ENCODE measurements around the gene LIPH.
"Not testable (repeated sequence)": the region's sequence is repeated elsewhere in the genome, so short reads cannot be mapped to it uniquely, and the experiment has no call there.

The LIPH gene

DNA sequence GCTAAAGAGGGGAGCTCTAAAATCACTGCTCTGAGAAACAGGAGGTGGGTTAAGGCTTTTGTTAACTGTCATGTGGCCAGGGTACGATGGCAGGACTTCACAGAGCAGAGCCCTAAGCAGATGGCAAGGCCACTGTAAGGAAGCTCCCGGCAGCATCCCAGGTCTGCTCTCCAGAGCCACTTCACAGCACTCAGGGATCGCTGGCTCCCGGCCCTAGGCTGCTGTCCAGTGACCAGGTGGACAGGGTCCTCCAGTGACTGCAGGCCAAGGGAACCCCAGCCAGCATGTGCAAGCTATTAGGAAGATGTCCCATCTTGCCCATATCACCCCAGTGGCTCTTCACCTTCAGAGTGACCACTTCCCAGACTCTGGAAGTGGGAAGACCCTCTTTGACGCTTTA, 63.9 kb downstream of the LIPH start:
- no peak for DNase-seq (ENCODE audit: low spot score)

DNA sequence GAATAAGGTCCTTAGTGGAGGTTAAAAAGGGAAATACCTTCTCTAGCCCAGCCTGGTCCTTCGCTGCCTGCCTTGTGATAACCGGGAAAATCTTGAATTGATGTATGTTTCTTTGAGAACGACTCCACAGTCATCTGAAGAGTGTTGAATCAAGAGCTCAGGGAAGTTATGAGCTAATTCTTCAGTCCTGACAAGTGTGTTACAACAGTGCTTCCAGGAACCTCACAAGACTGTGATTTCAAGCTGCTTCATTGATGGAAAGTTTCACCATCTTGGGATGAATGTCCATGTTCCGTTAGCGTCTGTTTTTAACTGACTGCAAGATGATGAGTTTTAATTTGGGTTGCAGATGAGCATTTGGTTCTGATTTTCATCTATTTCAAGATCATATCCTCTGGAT, 66.0 kb downstream of the LIPH start:
- DNase-seq (ENCODE audit: low spot score), result no peak

GRCh38 chr3:185484296-185484695, 68.1 kb downstream of the LIPH start:
- DNase-seq (ENCODE audit: low spot score), result no peak

- DNase-seq (ENCODE audit: low spot score), result no peak
Measured at GRCh38 chr3:185479373-185479945, 72.9 kb downstream of the LIPH start.

- no peak for DNase-seq (ENCODE audit: low spot score)
Measured at GRCh38 chr3:185477316-185477715, 75.1 kb downstream of the LIPH start.

DNA sequence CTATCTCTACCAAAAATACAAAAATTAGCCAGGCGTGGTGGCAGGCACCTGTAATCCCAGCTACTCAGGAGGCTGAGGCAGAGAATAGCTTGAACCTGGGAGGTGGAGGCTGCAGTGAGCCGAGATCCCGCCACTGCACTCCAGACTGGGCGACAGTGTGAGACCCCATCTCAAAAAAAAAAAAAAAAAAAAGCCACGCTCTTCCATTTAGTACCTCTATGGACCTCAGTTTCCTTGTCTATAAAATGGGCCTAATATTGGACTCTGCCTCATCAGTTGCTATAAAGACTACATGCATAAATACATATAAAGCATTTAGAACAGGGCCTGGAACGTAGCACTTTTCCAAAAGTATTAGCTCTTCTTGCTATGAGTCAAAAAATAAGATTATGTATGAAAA, 77.5 kb downstream of the LIPH start:
- DNase-seq (ENCODE audit: low spot score), result not testable (repeated sequence)

GRCh38 chr3:185473290-185473815, 79.0 kb downstream of the LIPH start:
- DNase-seq (ENCODE audit: low spot score), result no peak

- no peak for DNase-seq (ENCODE audit: low spot score)
Measured at GRCh38 chr3:185470323-185470722, 82.1 kb downstream of the LIPH start.

GRCh38 chr3:185469542-185469941, 82.8 kb downstream of the LIPH start:
- DNase-seq (ENCODE audit: low spot score), result no peak

GRCh38 chr3:185466123-185466522, 86.3 kb downstream of the LIPH start:
- not testable (repeated sequence) for DNase-seq (ENCODE audit: low spot score)

GRCh38 chr3:185465471-185465870, 86.9 kb downstream of the LIPH start:
- no peak for DNase-seq (ENCODE audit: low spot score)

DNA sequence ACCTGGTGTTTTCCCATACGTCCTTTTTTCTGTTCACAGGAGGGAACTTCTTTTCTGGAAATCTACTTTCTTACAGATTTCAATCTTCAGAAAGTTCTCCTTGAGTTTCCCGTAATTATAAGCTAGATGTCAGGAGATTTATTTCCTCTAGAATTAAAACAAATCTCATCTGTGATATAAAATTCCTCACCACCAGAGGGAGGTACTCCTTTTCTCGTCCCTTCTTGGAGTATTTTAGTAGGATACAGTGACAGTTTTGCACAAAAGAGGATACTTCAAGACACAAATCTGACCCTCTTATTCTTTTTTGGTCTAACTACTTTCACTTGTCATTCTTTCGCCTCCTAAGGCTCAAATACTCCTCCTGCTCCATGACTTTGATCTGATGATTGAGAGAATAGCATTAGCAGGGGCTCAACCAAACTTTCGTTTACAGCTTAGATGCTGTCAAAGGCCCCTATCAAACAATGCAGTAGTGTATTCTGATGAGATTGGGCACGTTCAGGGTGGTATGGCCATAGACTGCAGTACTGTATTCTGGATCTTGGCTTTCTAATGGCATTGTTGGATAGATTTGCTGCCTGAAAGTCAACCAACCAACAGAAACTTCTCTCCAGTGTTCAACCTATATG, 91.6 kb downstream of the LIPH start:
- DNase-seq (ENCODE audit: low spot score), result peak; percentile 21

- no peak for DNase-seq (ENCODE audit: low spot score)
Measured at GRCh38 chr3:185460309-185460708, 92.1 kb downstream of the LIPH start.

DNA sequence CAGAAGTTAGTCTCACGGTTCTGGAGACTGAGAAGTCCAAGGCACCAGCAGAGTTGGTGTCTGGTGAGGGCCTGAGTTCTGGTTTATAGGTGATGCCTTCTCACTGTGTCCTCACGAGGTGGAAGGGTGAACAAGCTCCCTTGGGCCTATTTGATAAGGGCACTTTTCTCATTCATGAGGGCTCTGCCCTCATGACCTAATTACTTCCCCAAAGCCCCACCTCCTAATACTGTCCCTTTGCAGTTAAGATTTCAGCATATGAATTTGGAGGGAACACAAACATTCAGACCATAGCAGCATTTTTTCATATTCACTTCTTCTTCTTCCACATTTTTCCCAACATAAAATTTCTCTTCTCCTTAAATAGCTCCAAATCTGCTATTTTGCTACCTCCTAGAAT, 95.0 kb downstream of the LIPH start:
- DNase-seq (ENCODE audit: low spot score), result no peak

Data from SW480 (cell line).